Left forelimb (tissue), 1 donor: ENCODE results near the gene GABRG3.

Source experiments
- DNase-seq: peaks from one replicate; pipeline ENCODE4 v3.0.0-alpha.2; 2018; ENCODE audit warnings: low spot score

Gene GABRG3

DNA sequence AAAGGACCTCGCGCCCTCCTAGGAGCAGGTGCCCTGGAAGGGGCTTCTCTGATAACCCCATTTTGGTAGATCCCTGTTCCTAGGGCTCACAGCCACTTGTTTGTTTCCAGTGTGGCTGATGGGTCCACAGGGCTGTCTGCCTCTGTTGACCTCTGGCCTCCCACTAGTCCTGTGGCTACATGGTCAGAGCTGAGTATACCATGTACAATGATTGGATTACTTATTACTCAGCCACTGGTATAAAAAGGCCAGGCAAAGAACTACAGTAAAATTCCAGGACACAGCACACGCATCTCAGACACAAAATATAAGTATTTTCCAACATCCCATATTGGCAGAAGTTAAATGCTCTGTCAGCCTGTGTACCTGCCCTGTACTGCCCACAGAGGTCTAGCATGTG, 277.3 kb downstream of the GABRG3 start:
- DNase-seq: no peak

DNA sequence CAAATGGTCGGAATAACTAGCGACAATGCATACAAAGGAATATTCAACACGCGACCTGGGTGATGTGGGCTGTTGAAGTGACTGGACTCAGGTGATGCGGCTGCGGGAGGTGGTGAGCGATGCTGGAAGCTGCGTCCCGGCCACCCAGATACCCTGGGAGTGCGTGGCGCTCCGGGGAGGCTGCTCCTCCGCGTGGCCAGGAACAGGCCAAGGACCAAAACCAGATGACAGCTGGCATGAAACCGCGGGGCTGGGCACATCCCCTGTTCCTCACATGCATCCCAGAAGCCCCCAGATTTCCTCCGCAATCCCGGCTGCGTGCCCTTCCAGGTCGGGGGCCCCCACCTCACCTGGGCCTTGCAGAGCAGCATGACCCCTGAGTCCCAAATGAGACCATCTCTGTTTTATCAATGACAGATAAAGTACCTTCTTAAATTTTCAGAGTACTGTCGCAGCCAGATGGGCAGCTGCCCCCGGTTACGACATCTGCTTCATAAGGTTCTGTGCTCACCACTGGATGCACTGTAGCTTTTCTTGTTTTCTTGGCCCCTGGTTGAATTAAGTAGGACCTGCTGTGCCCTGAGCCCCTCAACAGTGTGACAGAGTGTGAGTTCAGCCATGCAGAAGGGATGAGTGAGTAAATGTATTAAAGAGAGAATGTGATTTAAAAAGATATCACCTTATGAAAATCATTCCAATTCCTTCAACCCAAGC, 278.2 kb downstream of the GABRG3 start:
- DNase-seq: no peak

DNA sequence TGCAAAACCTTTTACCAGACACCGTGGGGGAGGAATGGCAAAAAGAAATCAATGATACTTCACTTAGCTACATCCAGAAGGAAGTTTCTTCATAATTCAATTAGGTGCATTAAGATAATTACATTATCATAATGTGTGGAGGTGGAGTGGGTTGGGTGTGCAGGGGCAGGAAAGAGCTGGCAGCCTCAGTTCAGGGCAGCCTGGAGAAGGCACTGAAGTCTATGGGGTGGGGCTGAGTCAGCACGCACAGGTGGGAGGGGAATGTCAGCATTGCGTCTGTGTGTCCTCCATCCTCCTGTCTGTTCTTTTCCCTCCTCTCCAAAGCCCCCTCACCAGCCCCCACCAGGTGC, 278.8 kb downstream of the GABRG3 start:
- no peak for DNase-seq

DNA sequence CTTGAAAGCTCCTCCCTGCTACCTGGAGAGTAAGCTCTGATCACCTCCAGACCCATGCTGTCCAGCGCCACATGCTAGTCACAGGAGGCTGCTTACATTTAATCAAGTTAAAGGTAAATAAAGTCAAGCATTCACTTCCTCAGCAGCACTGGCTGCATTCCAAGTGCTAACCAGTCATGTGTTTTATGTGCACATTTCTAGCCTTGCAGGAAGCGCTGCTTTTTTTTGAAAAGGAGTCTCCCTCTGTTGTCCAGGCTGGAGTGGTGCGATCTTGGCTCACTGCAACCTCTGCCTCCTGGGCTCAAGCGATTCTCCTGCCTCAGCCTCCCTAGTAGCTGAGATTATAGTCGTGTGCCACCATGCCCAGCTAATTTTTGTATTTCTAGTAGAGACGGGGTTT, 279.2 kb downstream of the GABRG3 start:
- DNase-seq: no peak

DNA sequence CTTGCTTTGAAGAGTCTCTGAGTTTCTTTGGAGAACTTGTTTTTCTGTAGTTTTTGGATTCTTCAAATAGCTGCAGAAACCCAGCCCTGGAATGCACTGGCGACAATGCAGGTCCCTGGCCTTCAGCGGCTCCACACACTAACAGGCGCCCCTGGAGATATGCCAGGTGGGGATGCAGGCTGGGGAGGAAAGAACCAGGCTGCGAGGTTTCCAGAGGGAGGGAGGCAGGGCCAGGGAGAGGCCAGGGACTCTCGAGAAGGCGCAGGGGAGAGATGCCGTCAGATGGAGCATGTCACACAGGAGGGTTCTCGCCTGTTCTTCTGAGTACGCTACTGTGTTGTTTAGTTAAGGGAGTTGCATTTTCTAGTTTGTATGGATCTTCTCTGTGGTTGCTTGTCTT, 283.1 kb downstream of the GABRG3 start:
- DNase-seq: no peak

DNA sequence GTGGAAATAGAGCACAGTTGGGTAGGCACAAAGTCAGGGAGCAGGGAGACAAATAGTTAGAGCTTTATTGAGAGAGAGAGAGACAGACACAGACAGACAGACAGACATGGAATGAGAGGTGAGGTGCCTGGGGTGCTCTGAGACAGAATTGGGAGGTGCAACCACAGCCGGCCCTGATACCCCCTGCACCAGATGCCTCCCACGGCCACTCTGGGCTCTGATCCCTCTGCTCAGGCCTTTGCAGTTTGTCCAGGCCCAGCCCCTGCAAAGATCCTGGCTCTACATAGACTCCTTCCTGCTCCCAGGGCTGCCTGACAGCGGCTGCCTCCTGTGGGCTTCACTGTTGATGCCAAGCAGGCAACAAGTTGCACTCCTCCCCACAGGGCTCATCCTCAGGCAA, 283.8 kb downstream of the GABRG3 start:
- DNase-seq: no peak

DNA sequence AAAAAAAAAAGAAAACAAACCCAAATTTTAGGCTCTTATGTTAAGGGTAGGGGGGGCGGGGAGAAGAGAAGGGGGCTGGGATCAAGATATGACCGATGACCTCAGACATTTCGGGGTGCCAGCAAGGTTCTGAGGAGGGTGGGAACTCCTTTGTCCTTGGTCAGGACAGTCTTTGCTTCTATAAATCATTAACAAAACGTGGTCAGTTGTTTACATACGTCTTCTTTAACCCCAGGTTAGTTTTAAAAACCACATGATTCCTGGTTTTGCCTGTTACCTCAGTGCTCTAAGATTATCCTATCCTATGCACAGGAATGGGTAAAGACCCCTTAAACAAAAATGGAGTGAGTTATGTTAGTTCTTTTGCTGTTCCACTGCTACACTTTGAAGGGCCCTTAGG, 285.5 kb downstream of the GABRG3 start:
- DNase-seq: no peak

DNA sequence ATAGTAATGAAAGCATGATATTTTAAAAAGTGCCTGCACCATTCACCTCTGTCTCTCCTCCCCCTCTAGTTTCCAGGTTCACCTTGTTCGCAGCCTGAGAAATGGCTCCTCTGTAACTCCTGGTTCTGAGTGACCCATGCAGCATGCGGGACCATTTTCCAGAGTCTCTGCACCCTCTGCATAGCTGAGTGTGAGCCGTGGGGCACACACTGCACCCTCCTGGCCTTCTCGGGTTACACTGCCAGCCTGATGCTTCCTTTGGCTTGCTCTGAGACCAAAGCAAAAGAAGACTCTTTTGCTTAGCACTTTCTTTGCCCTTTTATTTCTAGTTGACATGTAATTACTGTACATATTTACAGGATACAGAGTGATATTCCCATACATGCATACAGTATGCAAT, 287.3 kb downstream of the GABRG3 start:
- no peak for DNase-seq

DNA sequence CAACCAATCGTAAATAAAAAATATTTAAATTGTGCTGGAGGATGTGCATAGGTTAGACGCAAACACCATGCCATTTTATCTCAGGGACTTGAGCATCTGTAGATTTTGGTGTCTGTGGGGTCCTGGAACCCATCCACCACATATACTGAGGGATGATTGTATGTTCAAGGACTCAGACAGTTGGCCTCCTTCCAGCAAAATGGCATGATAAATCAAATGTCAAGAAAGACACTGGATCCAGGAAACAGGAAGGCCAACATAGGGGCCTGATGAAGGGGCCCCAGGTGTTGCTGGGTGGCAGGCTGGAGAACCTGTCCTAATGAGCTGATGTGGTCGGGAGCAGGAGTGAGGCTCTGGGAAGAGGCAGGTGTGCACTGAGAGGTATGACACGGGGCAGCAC, 289.5 kb downstream of the GABRG3 start:
- DNase-seq: no peak

DNA sequence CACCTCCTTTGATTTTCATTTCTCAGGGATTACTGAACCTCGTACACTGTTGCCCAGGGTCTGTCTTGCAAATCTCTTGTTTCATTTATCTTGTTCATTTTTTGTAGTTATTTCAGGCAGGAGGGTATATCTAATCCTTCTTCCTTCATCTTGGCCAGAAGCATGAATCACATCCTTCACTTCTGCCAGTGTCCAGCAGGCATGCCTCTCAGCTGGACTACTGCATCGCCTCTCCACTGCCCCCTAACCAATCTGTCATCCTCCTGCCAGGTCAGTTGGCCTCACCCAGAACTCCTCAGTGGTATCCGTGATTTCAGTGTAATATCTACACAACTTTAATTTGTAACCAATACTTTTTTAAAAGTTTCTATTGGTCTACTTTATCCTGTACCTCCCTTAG, 297.9 kb downstream of the GABRG3 start:
- no peak for DNase-seq

DNA sequence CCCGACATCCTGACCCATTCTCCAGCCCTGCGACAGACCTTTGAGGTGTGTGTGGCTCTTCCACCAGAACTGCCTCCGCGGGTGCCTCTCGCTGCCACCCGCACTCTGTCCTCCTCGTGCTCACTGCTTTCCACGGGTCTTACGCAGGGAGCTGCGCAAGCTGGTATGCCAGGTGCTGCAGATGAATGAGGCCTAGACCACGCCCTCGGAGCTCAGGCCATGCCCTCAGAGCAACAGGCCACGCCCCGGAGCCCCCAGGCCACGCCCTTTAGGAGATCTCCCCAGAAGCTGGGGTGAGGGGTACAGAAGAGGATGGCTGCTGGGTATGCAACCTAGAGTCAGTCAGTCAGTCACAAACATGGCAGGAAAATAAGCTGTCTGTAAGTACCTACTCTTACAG, 300.3 kb downstream of the GABRG3 start:
- DNase-seq: no peak

DNA sequence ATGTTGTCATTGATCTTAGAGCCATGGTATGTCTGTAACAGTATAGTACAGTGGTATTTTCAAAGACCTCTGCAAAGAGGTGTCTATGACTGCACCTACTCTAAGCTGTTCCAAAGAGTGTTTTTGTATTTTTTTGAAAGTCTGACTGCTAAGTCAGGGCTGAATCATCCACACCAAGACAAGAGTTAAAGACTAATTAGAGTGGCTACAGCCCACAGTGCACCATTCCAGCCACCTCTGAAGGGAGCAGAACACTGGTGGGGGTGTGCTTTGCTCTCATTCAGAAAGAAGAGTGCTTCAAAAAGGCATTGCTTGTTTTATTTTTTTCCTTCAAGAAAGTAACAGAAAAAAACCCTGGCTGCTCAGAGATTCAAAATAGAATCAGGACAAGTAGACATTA, 301.4 kb downstream of the GABRG3 start:
- no peak for DNase-seq

DNA sequence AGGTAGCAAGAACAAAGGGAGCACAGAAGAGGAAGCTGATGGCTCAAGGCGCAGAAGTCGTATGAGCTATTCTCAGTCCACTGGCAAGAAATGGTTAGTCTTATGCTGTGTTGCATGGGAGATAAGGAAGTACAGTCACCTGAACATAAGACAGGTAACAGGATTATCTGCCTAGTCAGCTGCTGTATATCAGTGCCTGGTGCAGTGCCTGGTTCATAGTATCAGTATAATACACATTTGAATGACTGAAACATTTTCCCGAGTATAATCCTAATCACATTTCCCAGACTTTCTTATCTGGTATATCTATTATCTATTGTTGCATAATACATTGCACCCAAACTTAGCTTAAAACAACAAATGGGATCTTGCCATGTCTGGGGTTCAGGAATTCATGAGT, 302.5 kb downstream of the GABRG3 start:
- DNase-seq: no peak

DNA sequence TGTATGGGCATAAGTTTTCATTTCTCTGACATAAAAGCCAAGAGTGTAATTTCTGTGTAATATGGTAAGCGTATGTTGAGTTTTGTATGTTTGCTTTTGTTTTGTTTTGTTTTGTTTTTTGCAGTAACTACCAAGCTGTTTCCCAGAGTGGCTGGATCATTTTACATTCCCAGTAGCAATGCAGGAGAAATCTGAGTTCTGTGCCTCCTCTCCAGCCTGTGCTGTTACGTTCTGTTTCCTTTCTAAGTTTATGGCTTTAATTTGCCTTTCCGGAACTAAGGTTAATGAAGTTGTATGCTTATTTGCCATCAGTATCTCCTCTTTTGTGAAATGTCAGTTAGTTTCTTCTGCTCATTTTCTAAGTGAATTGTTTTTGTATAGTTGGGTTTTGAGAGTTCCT, 307.8 kb downstream of the GABRG3 start:
- DNase-seq: no peak

DNA sequence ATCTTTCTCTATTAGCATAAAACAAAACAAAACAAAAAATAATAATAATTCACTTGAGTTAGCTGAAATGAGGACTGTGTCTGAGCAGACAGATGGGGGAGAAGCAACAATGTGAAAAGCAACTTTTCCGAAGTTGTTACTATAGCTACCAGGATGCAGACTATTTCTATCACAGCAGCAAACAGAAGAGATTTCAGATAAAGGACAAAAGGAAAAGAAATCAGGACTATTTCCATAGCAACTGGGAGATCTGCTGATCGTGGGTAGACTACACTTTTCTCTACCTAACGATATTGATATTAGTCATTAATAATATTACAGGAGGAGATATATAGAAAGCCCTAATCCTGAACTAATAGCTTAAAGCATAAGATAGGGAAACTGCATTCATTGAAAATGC, 321.7 kb downstream of the GABRG3 start:
- DNase-seq: no peak

DNA sequence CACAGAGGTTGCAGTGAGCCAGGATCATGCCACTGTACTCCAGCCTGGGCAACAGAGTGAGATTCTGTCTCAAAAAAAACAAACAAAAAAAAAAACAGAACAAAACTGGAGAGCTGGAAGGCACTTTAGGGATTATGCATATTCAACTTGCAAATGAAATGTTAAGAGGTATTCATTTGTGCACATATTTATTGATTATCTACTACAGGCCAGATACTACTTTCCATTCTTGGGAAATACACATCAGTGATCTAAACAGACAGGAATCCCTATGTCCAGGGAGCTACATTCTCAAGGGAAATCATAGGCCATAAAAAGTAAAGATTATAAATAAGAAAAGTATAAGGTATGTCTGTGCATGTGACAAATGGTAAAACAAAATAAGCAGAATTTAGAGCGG, 322.6 kb downstream of the GABRG3 start:
- DNase-seq: no peak

DNA sequence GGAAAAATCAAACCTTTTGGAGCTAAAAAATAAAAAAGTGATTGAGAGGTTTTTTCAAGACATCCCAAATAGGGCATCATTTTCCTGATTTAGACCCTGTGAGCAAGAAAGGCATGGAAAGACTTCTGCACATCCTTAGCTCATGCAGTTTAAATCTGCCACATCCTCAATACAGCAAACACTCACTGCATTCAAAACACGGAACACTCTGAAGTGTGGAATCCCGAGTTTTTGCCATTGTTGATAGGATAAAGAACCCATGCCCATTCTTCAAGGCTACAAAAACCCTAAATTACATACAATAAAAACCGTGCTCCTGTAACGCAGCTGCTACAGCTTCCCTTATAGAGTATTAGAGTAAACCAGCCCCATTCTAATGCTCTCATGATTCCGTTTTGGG, 346.8 kb downstream of the GABRG3 start:
- no peak for DNase-seq

DNA sequence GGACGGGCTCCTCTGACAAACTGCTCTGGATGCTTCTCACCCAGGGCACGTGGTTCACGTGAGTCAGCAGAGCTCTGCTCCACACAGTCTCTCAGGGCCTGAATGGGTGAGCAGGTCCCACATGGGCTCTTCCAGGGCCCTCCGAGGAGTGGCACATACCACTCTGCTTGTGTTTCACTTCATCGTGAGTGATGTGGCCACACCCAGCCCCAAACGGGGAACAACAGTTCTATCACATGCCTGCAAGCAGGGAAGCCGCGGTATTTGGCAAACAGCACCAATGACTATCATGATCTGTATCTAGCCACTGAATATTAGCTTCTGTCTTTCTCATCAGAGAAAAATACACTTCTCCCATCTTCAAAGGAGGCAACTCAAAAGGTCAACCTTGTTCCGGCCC, 352.8 kb downstream of the GABRG3 start:
- no peak for DNase-seq

DNA sequence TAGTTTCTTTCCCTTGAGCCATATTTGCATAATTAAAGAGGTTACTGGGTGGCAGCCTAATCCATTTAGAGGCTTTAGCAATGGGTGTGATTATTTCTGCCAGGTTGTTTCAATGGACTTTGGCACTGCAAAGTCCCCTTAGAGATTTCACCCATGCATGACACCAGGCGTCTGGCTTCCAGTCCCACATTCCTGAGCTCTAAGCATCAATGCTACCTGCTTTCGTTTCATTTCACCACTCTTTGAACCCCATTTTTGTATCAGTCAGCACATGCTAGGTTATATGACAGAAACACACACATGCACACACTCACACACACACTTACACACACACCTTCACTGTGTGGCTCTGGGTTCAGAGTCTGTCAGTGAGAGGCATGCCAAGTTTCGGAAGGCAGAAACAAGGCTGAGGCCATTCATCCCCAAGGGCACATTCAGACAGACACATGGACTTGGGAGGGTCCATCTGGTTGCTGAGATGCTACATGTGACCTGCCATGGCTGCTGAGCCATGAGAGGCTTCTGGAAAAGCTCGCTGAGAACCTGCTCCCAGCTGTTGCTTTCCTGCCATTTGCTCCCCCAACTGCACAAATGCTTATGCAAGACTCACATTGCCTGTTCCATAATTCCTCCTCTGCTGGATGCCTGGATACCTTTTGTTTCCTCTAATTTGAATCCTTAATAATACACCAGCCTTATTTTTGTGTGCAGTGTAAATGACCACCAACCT, 354.1 kb downstream of the GABRG3 start:
- DNase-seq: no peak

DNA sequence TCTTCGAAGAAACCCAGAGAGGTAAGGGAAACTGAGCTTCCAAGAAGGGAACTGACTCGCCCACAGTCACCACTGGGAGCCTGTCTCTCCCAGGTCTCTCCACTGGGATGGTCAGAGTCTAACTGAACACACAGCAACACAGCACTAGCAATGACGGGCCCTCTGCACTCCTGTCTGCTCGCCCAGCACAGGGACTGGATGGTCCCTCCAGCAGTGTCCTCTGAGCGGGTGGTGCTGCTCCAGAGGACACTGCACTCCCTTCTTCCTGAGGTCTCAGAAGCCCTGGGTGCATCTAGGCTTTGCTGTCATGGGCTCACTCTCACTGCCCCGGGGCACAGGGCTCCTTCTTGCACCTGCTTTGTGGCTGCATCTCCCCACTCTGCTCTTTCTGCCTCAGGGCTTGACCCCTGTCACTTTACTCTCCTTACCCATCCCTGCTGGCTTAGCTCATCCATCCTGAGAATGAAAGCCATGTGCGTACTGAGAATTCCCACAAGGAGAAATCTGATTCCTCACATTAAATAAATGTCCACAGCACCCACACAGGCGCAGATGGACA, 356.6 kb downstream of the GABRG3 start:
- DNase-seq: no peak

DNA sequence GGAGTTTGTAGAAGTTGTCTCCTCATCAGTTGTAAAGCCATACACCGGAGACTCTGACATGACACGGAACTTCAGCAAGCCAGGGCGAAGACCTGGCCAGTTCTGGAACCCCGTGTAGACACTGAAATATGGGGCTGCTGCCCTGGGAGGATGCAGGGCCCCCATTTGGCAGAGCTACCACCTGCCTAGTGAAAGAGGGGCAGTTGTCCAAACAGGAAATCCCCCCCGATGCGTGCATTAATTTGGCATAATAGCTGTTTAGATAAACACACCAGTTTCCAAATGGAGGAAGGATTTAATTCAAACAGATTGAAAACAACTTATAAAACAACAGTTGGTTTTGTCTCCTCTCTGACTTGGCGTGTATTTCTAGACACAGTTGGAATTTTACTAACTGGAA, 357.2 kb downstream of the GABRG3 start:
- DNase-seq: no peak

DNA sequence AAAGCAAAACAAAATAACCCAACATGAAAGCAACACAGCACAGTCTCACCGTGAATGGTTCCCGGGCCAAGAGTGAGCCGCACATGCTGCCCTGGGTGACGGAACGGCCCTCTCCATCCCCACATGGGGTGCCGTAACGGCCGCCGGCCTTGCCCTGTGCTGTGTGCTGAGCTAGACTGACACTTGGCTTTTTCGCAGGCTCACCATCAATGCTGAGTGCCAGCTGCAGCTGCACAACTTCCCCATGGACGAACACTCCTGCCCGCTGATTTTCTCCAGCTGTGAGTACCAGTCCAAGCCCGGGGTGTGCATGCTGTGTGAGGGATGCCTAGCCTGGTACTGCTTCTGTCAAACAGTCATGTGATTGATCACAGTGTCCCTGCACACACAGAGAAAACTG, 357.6 kb downstream of the GABRG3 start:
- DNase-seq: no peak

DNA sequence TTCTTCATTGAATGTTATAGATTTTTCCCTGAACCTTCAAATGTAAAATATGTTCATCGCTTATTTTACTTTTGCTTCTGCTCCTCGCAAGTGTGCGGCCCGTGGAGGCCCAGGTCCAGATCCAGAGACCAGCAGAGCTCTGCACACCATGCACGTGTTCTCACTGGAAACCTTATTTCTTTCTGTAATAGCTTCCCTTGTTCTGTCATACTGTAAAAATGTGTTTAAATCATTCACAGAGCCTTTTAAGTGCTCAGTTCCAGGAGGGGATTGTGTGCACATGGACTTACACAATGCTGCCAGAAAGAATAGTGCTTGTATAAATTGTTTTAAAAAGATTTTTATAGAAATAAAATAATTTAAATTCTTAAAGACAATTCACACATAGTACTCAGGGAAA, 359.3 kb downstream of the GABRG3 start:
- no peak for DNase-seq

DNA sequence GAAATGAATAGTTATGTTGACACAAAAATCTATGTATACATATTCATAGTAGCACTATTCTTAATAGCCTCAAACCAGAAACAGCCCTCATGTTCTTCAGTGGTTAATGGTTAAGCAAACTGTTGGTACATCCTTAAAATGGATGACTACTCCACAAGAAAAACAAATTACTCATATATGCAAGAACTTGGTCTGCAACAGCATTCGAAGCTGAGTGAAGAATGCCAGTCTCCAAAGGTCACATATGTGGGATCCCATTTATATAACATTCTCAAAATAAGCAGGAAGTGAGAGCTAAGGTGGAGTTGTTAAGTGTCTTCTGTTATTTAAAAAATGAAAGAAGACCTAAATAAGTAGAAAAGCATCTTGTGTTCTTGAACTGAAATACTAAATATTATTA, 365.7 kb downstream of the GABRG3 start:
- no peak for DNase-seq
